Measurements from ENCODE around the gene PACSIN2.

PACSIN2 gene

GRCh38 chr22:42879371-42880021 lies 135.5 kb downstream of the PACSIN2 start:
- no peaks in the 10 kb centered on the region for H3K36me3 ChIP-seq (ENCODE audit: low read length)

GRCh38 chr22:42878561-42879305 lies 136.2 kb downstream of the PACSIN2 start:
- Histone ChIP-seq H3K4me3 (ENCODE audit: insufficient read depth, low read length, poor library complexity, severe bottlenecking) (no peak overlapping the region), H3K9me2 (replicated peaks; ENCODE audit: insufficient read depth, low read length) (no peaks in the 10 kb centered on the region), H3K4me2 (ENCODE audit: low read depth, low read length, poor library complexity, severe bottlenecking) (no peak overlapping the region), H3K27ac (ENCODE audit: low read depth, low read length) (no peak overlapping the region), H4K20me1 (ENCODE audit: low read depth, low read length) (no peaks in the 10 kb centered on the region), H3K9ac (ENCODE audit: low read length) (no peak overlapping the region), H3K36me3 (ENCODE audit: low read length) (no peaks in the 10 kb centered on the region), H3K79me2 (ENCODE audit: insufficient read depth, low read length) (no peaks in the 10 kb centered on the region), H3K9me3 (ENCODE audit: insufficient read depth, low read length) (no peaks in the 10 kb centered on the region), H2AFZ (ENCODE audit: low read depth, low read length, severe bottlenecking) (no peak overlapping the region), H3F3A (ENCODE audit: insufficient read depth) (no peaks in the 10 kb centered on the region), H3K27me3 (ENCODE audit: low read length) (no peaks in the 10 kb centered on the region)
- TF ChIP-seq EZH2phosphoT487 (conservative IDR thresholded peaks at IDR 0.05; ENCODE audit: low read length) = no peak
- no peak for TF ChIP-seq CTCF (IDR thresholded peaks at IDR 0.05; ENCODE audit: insufficient read depth, low read length, poor library complexity, severe bottlenecking)

More at GRCh38 chr22:42879371-42880021, 135.5 kb downstream of the PACSIN2 start:
- H3K9ac ChIP-seq (ENCODE audit: low read length) = no peak overlapping the region
- H3K27ac ChIP-seq (ENCODE audit: low read depth, low read length) = no peak overlapping the region
- no peak overlapping the region for H3K4me2 ChIP-seq (ENCODE audit: low read depth, low read length, poor library complexity, severe bottlenecking)
- no peaks in the 10 kb centered on the region for H3K79me2 ChIP-seq (ENCODE audit: insufficient read depth, low read length)
- H3F3A ChIP-seq (ENCODE audit: insufficient read depth) = no peaks in the 10 kb centered on the region
- H3K27me3 ChIP-seq (ENCODE audit: low read length) = no peaks in the 10 kb centered on the region
- no peaks in the 10 kb centered on the region for H3K9me2 ChIP-seq (replicated peaks; ENCODE audit: insufficient read depth, low read length)
- H3K4me3 ChIP-seq (ENCODE audit: insufficient read depth, low read length, poor library complexity, severe bottlenecking) = no peak overlapping the region
- H4K20me1 ChIP-seq (ENCODE audit: low read depth, low read length) = no peaks in the 10 kb centered on the region
- H2AFZ ChIP-seq (ENCODE audit: low read depth, low read length, severe bottlenecking) = no peak overlapping the region
- no peaks in the 10 kb centered on the region for H3K9me3 ChIP-seq (ENCODE audit: insufficient read depth, low read length)
- TF ChIP-seq CTCF (IDR thresholded peaks at IDR 0.05; ENCODE audit: insufficient read depth, low read length, poor library complexity, severe bottlenecking) (no peak), EZH2phosphoT487 (conservative IDR thresholded peaks at IDR 0.05; ENCODE audit: low read length) (no peak)

GRCh38 chr22:42877597-42878340 lies 137.2 kb downstream of the PACSIN2 start:
- H3K27me3 ChIP-seq (ENCODE audit: low read length) = no peaks in the 10 kb centered on the region
- no peak overlapping the region for H3K4me3 ChIP-seq (ENCODE audit: insufficient read depth, low read length, poor library complexity, severe bottlenecking)
- no peaks in the 10 kb centered on the region for H3K79me2 ChIP-seq (ENCODE audit: insufficient read depth, low read length)
- no peak overlapping the region for H3K9ac ChIP-seq (ENCODE audit: low read length)
- no peaks in the 10 kb centered on the region for H4K20me1 ChIP-seq (ENCODE audit: low read depth, low read length)
- TF ChIP-seq EZH2phosphoT487 (conservative IDR thresholded peaks at IDR 0.05; ENCODE audit: low read length) = no peak
- no peak for TF ChIP-seq CTCF (IDR thresholded peaks at IDR 0.05; ENCODE audit: insufficient read depth, low read length, poor library complexity, severe bottlenecking)
- H2AFZ ChIP-seq (ENCODE audit: low read depth, low read length, severe bottlenecking) = no peak overlapping the region
- H3K36me3 ChIP-seq (ENCODE audit: low read length) = no peaks in the 10 kb centered on the region
- no peak overlapping the region for H3K4me2 ChIP-seq (ENCODE audit: low read depth, low read length, poor library complexity, severe bottlenecking)
- no peaks in the 10 kb centered on the region for H3K9me3 ChIP-seq (ENCODE audit: insufficient read depth, low read length)
- no peaks in the 10 kb centered on the region for H3F3A ChIP-seq (ENCODE audit: insufficient read depth)
- no peaks in the 10 kb centered on the region for H3K9me2 ChIP-seq (replicated peaks; ENCODE audit: insufficient read depth, low read length)
- no peak overlapping the region for H3K27ac ChIP-seq (ENCODE audit: low read depth, low read length)
